Activated naive CD4-positive, alpha-beta T cell treated with anti-CD3 and anti-CD28 coated beads, Interleukin-2, amount 50 U/mL, for 72 hours (primary cell): ENCODE results near the gene ONECUT3. TPM values are rescaled to one million over a fixed set of nuclear protein-coding genes. Genes with fewer than 3 reads are reported as not detected.
A peak's percentile ranks its signal among the peaks of the same experiment; 100 is the strongest.

Experiments used
- ATAC-seq, 2 donors: fragments of 150-1000 bp; cut with Tn5 transposase; 2 replicates each; pipeline ENCODE4 v1.10.0; 2021; ENCODE audit warnings: mild to moderate bottlenecking in 2 of 2, moderate library complexity in 2 of 2
- DNase-seq, 2 donors: peaks; one replicate each; pipeline ENCODE4 v3.0.0; 2021 to 2022; ENCODE audit warnings: low spot score in 2 of 2
- H3K27ac Mint-ChIP-seq, 2 donors: one replicate each; pipeline ENCODE4 v1.8.0; 2022; ENCODE audit warnings: mild to moderate bottlenecking in 2 of 2, mixed read lengths in 2 of 2
- H3K36me3 Mint-ChIP-seq, 2 donors: one replicate each; pipeline ENCODE4 v1.8.0; 2022; ENCODE audit warnings: mixed read lengths in 2 of 2
- H3K9me3 Mint-ChIP-seq, 2 donors: one replicate each; pipeline ENCODE4 v1.8.0; 2022; ENCODE audit warnings: mixed read lengths in 2 of 2
- total RNA-seq, 2 donors: library from RNA; stranded (reverse); gene quantifications; one replicate each; pipeline ENCODE4 v1.2.3, GENCODE V29; 2022

Gene ONECUT3
- total RNA-seq, 2 donors from 2014 or later, result not detected

DNA sequence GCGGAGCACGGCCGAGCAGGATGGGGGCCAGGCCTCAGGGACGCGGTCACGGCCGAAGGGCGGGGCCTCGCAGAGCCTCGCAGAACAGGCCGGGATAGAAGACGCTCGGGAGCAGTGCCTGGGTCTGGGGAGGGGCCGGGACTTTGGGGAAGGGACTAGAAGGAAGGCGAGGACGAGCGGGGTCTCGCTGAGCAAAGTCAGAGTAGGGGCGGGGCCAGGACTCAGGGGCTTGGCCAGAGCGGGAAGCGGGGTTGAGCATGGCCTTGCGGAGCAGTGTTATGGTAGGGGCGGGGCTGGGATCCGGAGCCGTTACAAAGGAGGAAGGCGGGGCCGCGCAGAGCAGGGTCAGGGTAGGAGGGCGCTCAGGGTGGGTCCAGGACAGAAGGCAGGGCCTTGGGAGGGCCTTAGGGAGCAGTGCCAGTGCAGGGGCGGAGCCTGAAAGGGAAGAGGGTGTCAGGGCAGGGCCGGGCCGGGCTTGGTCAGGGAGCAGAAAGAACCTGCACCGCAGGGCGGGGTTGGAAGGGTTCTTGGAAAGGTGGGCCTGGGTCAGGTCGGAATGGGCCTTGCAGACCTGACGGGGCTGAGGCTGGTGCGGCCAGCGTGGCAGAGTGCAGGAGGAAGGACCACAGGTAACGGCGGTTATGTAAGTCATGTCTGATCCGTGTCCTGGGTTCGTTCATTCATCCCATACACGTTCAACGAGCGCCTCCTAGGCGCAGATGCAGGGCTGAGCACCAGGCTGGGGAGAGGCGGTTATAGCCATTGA, 59.3 kb downstream of the ONECUT3 start:
- ATAC-seq (peak; percentile 84 to 91), DNase-seq (peak; percentile 88 to 89)
- no peaks in the 10 kb centered on the region for H3K36me3 Mint-ChIP-seq
- peak overlapping the region; percentile 66 to 86 for H3K27ac Mint-ChIP-seq
- H3K9me3 Mint-ChIP-seq, result no peaks in the 10 kb centered on the region

DNA sequence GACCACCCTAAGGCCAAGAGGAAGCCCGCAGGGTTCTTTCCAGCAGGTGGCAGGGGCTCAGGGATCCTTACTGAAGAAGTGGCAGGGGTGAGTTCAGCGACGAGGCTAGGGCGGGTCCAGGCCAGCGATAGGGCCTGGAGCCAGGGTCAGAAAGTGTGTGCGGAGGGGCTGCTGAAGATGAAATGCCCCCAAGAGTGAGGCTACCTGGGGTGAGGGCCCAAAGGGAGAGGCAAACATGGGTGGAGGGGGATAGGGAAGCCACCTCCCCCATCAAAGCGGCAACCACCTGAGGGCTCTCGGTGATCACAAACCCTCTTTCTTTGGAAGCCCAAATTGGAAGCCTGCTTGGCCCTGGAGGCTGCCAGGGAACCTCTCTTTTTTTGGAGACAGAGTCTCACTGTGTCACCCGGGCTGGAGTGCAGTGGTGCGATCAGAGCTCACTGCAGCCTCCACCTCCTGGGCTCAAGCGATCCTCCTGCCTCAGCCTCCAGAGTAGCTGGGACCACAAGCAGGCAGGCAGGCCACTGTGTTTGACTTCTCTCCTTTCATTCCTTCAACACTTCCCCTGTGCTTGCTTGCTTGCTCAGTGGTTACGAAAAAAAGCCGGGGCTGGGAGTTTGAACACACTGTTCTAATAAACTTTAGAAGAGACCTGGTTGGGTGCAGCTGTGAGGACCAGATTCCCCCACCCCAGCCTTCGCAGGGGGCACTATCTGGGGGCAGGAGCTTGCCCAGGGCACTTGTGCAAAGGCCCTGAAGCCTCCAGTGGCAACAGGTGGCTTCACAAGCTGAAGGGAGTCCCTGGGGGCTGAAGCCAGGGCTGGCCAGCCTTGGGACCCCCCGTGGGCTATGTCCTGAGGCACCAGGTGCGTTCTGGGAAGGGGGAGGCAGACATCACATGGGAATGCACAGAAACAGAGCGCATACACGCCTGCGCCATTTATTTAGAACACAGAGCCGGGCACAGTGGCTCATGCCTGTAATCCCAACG, 60.2 kb downstream of the ONECUT3 start:
- H3K9me3 Mint-ChIP-seq, result no peaks in the 10 kb centered on the region
- no peak for ATAC-seq
- DNase-seq, result no peak
- no peaks in the 10 kb centered on the region for H3K36me3 Mint-ChIP-seq
- peak overlapping the region; percentile 66 to 86 for H3K27ac Mint-ChIP-seq

GRCh38 chr19:1814391-1814790, 61.1 kb downstream of the ONECUT3 start:
- H3K27ac Mint-ChIP-seq, result no peak overlapping the region
- DNase-seq (no peak), ATAC-seq (no peak)
- no peaks in the 10 kb centered on the region for H3K36me3 Mint-ChIP-seq
- no peaks in the 10 kb centered on the region for H3K9me3 Mint-ChIP-seq

DNA sequence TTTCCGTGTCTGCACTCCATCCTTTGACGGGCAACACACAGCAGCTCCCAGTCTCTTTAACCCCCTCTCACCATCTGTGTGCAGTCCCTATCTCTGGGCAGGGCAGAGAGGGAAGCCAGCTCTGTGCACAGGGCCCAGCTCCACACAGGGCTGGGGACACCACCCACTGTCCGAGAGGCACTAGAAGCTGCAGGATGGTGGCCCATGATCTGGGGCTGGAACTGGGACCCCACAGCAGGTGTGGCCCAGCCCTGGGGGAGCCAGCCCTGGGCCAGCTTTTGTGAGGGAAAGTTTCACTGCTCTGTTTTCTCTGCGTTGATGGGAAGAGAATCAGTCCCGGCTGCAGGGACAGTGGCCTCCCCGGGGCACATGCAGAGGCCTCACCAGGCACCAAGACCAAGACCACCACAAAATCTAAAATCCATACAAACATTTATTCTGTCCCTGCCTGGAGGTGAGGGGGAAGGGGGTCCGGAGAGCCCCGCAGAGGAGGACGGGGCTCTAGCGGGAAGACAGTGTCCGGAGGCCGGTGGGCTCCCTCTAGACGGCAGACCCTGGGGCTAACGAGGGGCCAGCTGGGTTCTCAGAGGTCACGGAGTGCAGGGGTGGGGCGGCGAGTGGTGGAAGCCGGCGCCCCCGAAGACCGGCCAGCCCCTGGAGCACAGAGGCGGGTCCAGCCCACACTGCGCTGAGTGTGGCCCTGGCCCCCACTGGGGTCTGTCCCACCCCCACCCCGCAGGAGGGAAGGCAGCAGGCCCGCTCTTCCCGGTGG, 61.7 kb downstream of the ONECUT3 start:
- ATAC-seq, result no peak
- H3K27ac Mint-ChIP-seq, result no peak overlapping the region

DNA sequence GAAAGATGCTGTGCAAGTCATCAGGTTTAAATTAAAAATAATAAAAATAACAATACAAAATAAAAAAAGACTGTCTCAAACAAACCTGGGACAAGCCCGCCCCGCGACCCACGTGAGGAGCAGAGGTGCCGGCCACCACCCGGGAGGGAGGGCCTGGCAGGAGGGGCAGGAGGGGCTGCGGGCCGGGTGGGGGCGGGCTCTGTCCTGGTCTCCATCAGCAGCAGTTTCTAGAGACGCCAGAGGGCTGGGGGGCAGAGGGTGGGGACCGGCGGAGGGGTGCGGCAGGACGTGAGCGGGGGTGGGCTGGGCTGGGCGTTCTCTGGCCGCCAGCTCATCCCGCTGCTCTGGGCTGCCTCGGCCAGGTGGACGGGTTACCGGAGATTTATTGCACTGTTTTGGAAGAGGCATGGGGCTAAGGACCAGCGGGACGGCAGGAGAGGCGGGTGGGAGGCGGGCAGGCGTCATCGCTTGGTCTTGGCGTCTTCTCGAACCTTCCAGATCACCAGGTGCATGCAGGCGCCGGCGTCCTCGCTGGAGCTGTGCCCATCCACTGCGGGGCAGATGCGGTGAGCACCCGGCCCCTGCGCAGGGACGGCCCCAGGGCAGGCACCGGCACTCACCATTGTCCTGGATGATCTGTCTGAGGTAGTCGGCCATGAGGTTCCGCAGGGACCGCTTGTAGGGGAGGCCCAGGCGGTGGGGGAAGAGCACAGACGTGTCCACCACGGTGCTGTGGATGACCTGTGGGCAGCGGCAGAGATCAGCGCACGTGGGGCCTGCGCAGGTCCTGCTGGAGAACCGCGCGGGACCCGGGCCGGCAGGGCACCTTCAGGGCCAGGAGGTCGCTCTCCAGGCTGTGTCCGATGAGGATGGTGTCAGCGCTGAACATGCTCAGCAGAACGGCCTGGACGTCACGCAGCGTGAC, 62.6 kb downstream of the ONECUT3 start:
- no peaks in the 10 kb centered on the region for H3K9me3 Mint-ChIP-seq
- peaks cover 0 to 5% of the 10 kb centered on the region in 2 donors for H3K36me3 Mint-ChIP-seq
- no peak overlapping the region for H3K27ac Mint-ChIP-seq
- DNase-seq (no peak), ATAC-seq (no peak)

More for the DNA sequence above, 61.7 kb downstream of the ONECUT3 start:
- no peak for DNase-seq
- no peaks in the 10 kb centered on the region for H3K9me3 Mint-ChIP-seq
- peaks cover 0 to under 1% of the 10 kb centered on the region in 2 donors for H3K36me3 Mint-ChIP-seq

DNA sequence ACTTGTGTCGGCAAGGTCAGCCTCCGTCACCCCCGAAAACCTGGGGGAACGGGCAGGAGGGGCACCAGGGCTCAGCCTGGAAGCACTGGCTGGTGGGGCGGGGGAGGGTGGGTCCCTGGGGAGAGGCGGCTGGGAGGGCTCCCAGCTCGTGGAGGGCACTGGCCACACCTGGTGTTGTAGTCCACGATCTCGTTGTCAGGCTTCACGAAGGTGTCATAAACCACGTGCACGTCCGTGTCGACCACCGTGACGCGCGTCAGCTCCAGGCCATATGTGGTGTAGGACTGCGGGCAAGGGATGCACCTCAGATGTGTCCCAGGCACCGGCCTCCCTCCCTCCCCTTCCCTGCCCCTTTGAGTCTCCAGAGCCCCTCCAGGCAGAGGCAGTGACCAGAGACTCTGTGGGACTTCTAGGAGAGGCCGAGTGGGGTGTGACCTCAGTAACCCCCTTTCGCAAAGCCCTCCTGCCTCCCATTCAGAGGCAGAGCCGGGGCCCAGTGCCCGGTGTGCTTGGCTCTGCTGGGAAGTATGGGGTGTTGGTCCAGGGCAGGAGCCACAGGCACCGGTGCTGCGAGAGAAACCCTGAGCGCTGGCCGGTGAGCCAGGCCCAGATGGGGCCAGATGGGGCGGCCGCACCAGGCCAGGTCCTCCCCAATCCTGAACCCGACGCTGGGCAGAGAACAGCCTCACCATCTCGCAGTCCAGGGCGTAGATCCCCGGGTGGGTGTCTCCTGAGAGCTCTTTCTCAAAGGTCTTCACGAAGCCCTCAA, 63.4 kb downstream of the ONECUT3 start:
- Mint-ChIP-seq H3K36me3 (peaks cover 0 to 5% of the 10 kb centered on the region in 2 donors), H3K27ac (no peak overlapping the region), H3K9me3 (no peaks in the 10 kb centered on the region)
- no peak for DNase-seq
- no peak for ATAC-seq

- Mint-ChIP-seq H3K27ac (peak overlapping the region in 1 of 2 donors; percentile 79), H3K36me3 (peaks cover 0 to 5% of the 10 kb centered on the region in 2 donors), H3K9me3 (no peaks in the 10 kb centered on the region)
- ATAC-seq (no peak), DNase-seq (no peak)
These were observed 64.4 kb downstream of the ONECUT3 start for GRCh38 chr19:1817553-1818179.

DNA sequence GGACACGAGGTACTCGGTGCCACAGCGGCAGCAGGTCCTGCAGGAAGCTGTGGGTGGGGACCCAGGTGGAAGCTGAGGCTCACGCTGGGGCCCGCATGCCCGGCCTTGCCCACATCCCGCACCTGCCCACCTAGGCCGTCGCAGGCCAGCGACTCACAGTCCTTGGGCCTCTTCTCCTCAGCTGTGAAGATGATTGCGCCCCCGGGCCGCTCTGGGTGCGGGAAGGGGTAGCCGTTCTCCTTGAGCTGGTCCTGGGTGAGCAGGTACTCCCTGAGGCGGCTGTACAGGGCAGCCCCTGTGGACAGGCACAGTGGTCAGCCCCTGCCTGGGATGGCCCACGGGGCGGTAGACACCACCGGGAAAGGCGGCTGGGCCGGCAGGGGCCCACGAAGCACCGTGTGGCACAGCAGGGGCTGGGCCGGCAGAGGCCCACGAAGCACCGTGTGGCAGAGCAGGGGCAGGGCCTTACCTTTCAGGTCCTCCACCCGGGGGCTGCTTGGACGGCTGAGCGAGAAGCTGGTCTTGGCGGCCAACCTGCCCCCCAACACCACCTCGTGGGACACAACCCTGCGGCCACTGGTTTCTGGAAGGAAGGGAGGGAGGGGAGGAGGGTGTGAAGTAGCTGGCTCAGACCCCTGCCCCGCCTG, 65.4 kb downstream of the ONECUT3 start:
- Mint-ChIP-seq H3K36me3 (peaks cover 0 to 5% of the 10 kb centered on the region in 2 donors), H3K9me3 (no peaks in the 10 kb centered on the region), H3K27ac (no peak overlapping the region)
- DNase-seq (no peak), ATAC-seq (no peak)

GRCh38 chr19:1819341-1820255, 66.3 kb downstream of the ONECUT3 start:
- no peaks in the 10 kb centered on the region for H3K9me3 Mint-ChIP-seq
- peak overlapping the region in 1 of 2 donors; percentile 3 for H3K27ac Mint-ChIP-seq
- H3K36me3 Mint-ChIP-seq, result peaks cover 0 to 5% of the 10 kb centered on the region in 2 donors
- no peak for ATAC-seq
- DNase-seq, result no peak

- H3K9me3 Mint-ChIP-seq, result no peaks in the 10 kb centered on the region
- DNase-seq (no peak), ATAC-seq (no peak)
- no peak overlapping the region for H3K27ac Mint-ChIP-seq
- peaks cover 4 to 5% of the 10 kb centered on the region in 2 donors for H3K36me3 Mint-ChIP-seq
These were observed 68.9 kb downstream of the ONECUT3 start for GRCh38 chr19:1822210-1822609.

- no peaks in the 10 kb centered on the region for H3K9me3 Mint-ChIP-seq
- H3K27ac Mint-ChIP-seq, result no peak overlapping the region
- peaks cover 4 to 5% of the 10 kb centered on the region in 2 donors for H3K36me3 Mint-ChIP-seq
- ATAC-seq, result no peak
- DNase-seq, result no peak
These were observed 69.7 kb downstream of the ONECUT3 start for GRCh38 chr19:1823020-1823419.

DNA sequence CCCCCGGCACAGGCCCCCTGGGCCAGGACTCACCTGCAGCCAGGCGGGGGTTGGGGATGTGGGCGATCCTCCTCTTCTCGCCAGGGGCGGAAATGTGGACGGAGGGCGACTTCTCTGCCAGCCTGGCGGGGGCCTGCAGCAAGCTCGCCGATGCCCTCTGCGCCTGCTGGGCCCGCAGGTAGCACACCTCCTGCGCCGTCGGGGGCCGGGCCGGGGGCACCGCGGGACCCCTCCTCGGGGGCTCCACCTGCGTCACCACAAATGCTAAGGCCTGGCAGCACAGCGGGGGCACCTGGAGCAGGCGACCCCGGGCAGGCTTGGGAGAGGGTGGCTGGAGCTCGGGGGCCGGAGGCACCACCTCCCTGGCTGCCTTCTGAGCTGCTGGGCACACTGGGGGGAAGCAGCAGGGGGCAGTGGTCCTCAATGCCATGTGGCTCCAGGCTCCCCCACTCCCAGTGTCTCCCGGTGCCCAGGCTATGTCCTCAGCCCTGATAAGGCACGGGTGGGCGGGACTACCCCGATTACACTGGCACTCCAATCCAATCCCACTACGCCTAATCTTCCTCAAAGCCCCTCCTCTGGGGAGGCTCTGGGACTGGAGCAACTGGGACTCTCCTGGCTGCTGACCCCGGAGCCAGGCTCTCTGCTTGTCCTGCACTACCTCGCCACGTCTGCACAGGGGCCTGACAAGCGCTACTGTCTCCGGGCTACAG, 70.4 kb downstream of the ONECUT3 start:
- DNase-seq (no peak), ATAC-seq (no peak)
- Mint-ChIP-seq H3K9me3 (no peaks in the 10 kb centered on the region), H3K27ac (no peak overlapping the region), H3K36me3 (peaks cover 4 to 5% of the 10 kb centered on the region in 2 donors)

GRCh38 chr19:1824252-1824622, 70.9 kb downstream of the ONECUT3 start:
- H3K27ac Mint-ChIP-seq, result no peak overlapping the region
- peaks cover 4 to 5% of the 10 kb centered on the region in 2 donors for H3K36me3 Mint-ChIP-seq
- no peak for ATAC-seq

More at GRCh38 chr19:1824252-1824622, 70.9 kb downstream of the ONECUT3 start:
- DNase-seq, result no peak
- no peaks in the 10 kb centered on the region for H3K9me3 Mint-ChIP-seq
